ENCODE data around the gene ARRDC3.
"Not testable (repeated sequence)": the region's sequence is repeated elsewhere in the genome, so short reads cannot be mapped to it uniquely, and the experiment has no call there.

The ARRDC3 gene

GRCh38 chr5:91408710-91409109, 25.6 kb upstream of the ARRDC3 start:
- no peak overlapping the region for H3K4me3 ChIP-seq (replicated peaks; ENCODE audit: low read depth, low read length)
- DNase-seq (ENCODE audit: extremely low read depth, low read depth): no peak
- TF ChIP-seq CTCF (IDR thresholded peaks at IDR 0.05; ENCODE audit: low read depth, low read length, missing control alignments): no peak

GRCh38 chr5:91407204-91407603, 24.1 kb upstream of the ARRDC3 start:
- DNase-seq (ENCODE audit: extremely low read depth, low read depth): no peak
- TF ChIP-seq CTCF (IDR thresholded peaks at IDR 0.05; ENCODE audit: low read depth, low read length, missing control alignments): no peak

GRCh38 chr5:91403438-91403837, 20.3 kb upstream of the ARRDC3 start:
- no peak for TF ChIP-seq CTCF (IDR thresholded peaks at IDR 0.05; ENCODE audit: low read depth, low read length, missing control alignments)
- H3K4me3 ChIP-seq (replicated peaks; ENCODE audit: low read depth, low read length): no peak overlapping the region
- DNase-seq (ENCODE audit: extremely low read depth, low read depth): no peak

More at GRCh38 chr5:91407204-91407603, 24.1 kb upstream of the ARRDC3 start:
- no peak overlapping the region for H3K4me3 ChIP-seq (replicated peaks; ENCODE audit: low read depth, low read length)

DNA sequence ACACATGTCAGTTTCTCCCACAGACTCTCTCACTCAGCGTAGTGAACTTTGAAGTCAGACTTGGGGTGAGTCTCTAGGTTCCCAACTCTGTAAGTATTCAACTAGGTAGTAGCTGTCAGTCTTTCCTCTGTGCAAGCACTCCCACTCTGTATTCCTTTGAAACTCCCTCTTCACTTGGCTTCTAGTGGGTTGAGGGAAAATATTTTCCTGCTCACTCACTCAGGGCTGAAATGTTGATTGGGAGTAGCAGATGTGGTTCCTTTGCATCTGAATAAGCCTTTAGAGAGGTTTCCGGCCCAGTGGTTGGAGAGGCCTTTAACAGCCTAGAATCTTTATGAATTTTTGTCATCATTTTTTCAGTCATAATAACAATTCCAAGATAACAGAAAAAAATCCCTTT, 18.1 kb upstream of the ARRDC3 start:
- DNase-seq (ENCODE audit: extremely low read depth, low read depth): no peak

DNA sequence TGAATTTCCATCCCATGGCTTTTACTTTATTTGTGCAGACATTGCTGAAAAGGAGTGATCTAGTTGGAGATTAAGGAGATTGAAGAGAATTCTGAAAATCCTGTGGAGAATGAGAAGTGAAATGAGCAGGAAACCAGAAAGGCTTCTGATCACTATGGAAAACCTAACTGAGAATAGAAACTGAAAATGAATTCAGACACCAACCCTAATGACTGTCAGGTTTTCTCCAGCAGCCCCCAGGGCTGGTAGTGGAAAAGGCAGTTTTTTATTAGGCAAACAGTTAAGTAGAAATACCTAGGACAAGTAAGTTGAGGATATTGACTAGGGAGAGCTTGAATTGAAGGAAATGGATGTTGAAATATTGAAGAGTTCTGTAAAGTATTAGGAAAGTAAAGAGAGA, 14.7 kb upstream of the ARRDC3 start:
- no peak overlapping the region for H3K4me3 ChIP-seq (replicated peaks; ENCODE audit: low read depth, low read length)
- TF ChIP-seq CTCF (IDR thresholded peaks at IDR 0.05; ENCODE audit: low read depth, low read length, missing control alignments): no peak
- no peak for DNase-seq (ENCODE audit: extremely low read depth, low read depth)

More for the DNA sequence above, 18.1 kb upstream of the ARRDC3 start:
- H3K4me3 ChIP-seq (replicated peaks; ENCODE audit: low read depth, low read length): no peak overlapping the region
- TF ChIP-seq CTCF (IDR thresholded peaks at IDR 0.05; ENCODE audit: low read depth, low read length, missing control alignments): no peak

GRCh38 chr5:91390268-91390667, 7.2 kb upstream of the ARRDC3 start:
- no peak for DNase-seq (ENCODE audit: extremely low read depth, low read depth)
- no peak overlapping the region for H3K4me3 ChIP-seq (replicated peaks; ENCODE audit: low read depth, low read length)
- TF ChIP-seq CTCF (IDR thresholded peaks at IDR 0.05; ENCODE audit: low read depth, low read length, missing control alignments): no peak

DNA sequence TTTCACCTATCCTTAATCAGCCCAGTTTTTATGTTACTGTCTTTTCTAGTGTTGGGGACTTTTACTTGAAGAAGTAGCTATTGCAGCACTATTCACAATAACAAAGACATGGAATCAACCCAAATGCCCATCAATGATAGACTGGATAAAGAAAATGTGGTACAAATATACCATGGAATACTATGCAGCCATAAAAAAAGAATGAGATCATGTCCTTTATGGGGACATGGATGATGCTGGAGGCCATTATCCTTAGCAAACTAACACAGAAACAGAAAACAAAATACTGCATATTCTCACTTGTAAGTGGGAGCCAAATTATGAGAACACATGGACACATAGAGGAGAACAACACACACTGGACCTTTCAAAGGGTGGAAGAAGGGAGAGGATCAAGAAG, 6.4 kb upstream of the ARRDC3 start:
- not testable (repeated sequence) for H3K4me3 ChIP-seq (replicated peaks; ENCODE audit: low read depth, low read length); DNase-seq (ENCODE audit: extremely low read depth, low read depth)

All from HFF-Myc (cell line).